GM23338 (cell line): ENCODE results near the gene COMMD3. TPM values are rescaled to one million over a fixed set of nuclear protein-coding genes. Genes with fewer than 3 reads are reported as not detected.

Source experiments
- ATAC-seq: fragments of 200-7000 bp; cut with Tn5 transposase; 3 replicates; pipeline ENCODE4 v1.9.1; 2020
- DNase-seq: peaks from one replicate; pipeline ENCODE4 v3.0.0-alpha.2; 2015; ENCODE audit warnings: low spot score
- H2AFZ ChIP-seq: fragments of 200-600 bp; sonication (generic); 2 replicates; pipeline ENCODE4 v1.8.0; 2016; ENCODE audit warnings: antibody characterized with exemption, mild to moderate bottlenecking, moderate library complexity
- H3F3A ChIP-seq: fragments of 200-600 bp; sonication (generic); replicated peaks from 2 replicates; pipeline ENCODE4 v1.8.0; 2017; ENCODE audit warnings: antibody characterized with exemption, mixed run types, low read depth
- H3K27ac ChIP-seq: fragments of 200-600 bp; sonication (generic); 2 replicates; pipeline ENCODE4 v1.6.1; 2016; ENCODE audit warnings: low read depth
- H3K27me3 ChIP-seq: fragments of 200-600 bp; sonication (generic); 2 replicates; pipeline ENCODE4 v1.8.0; 2016; ENCODE audit warnings: mild to moderate bottlenecking, mixed run types, moderate library complexity; ENCODE audit not compliant: insufficient read depth
- H3K36me3 ChIP-seq: fragments of 200-600 bp; sonication (generic); 2 replicates; pipeline ENCODE4 v1.8.0; 2016; ENCODE audit warnings: mild to moderate bottlenecking; ENCODE audit not compliant: insufficient read depth
- H3K4me1 ChIP-seq: fragments of 200-600 bp; sonication (generic); 2 replicates; pipeline ENCODE4 v1.8.0; 2016; ENCODE audit warnings: mild to moderate bottlenecking, moderate library complexity; ENCODE audit not compliant: insufficient read depth
- H3K4me2 ChIP-seq: fragments of 200-600 bp; sonication (generic); 2 replicates; pipeline ENCODE4 v1.7.1; 2017; ENCODE audit warnings: mixed run types
- H3K4me3 ChIP-seq: fragments of 200-600 bp; sonication (generic); 2 replicates; pipeline ENCODE4 v1.6.1; 2016; ENCODE audit warnings: mixed run types
- H3K79me2 ChIP-seq: fragments of 200-600 bp; sonication (generic); replicated peaks from 2 replicates; pipeline ENCODE4 v1.8.0; 2017; ENCODE audit warnings: mild to moderate bottlenecking; ENCODE audit not compliant: insufficient read depth
- H3K9me2 ChIP-seq: fragments of 200-600 bp; sonication (generic); 2 replicates; pipeline ENCODE4 v1.8.0; 2017; ENCODE audit not compliant: insufficient read depth
- H4K20me1 ChIP-seq: fragments of 200-600 bp; sonication (generic); replicated peaks from 2 replicates; pipeline ENCODE4 v1.8.0; 2017; ENCODE audit warnings: mild to moderate bottlenecking; ENCODE audit not compliant: insufficient read depth
- H3K27ac Mint-ChIP-seq: 2 replicates; pipeline ENCODE4 v1.8.0; 2020; ENCODE audit warnings: inconsistent platforms, mild to moderate bottlenecking, moderate library complexity, mixed read lengths
- H3K27me3 Mint-ChIP-seq: 3 replicates; pipeline ENCODE4 v1.8.0; 2022; ENCODE audit warnings: low read depth, mild to moderate bottlenecking, moderate library complexity, mixed read lengths, inconsistent platforms; ENCODE audit not compliant: insufficient read depth, poor library complexity
- H3K36me3 Mint-ChIP-seq: 3 replicates; pipeline ENCODE4 v1.8.0; 2021; ENCODE audit warnings: low read depth, mild to moderate bottlenecking, inconsistent platforms, moderate library complexity, mixed read lengths
- H3K4me1 Mint-ChIP-seq: 3 replicates; pipeline ENCODE4 v1.8.0; 2020; ENCODE audit warnings: mild to moderate bottlenecking, inconsistent platforms, mixed read lengths
- H3K4me3 Mint-ChIP-seq: 3 replicates; pipeline ENCODE4 v1.8.0; 2021; ENCODE audit warnings: moderate library complexity, mild to moderate bottlenecking, inconsistent platforms, mixed read lengths
- H3K9me3 Mint-ChIP-seq: 3 replicates; pipeline ENCODE4 v1.8.0; 2020; ENCODE audit warnings: moderate library complexity, mild to moderate bottlenecking, inconsistent platforms, mixed read lengths
- CTCF ChIP-seq, 2 experiments: fragments of 200-600 bp in 1 of 2; sonication (generic) in 1 of 2; conservative IDR thresholded peaks; 2 replicates each; pipeline versions ENCODE4 v1.5.1 to v1.6.1; 2016 to 2017; ENCODE audit warnings: antibody characterized with exemption in 2 of 2, low read depth in 2 of 2, mild to moderate bottlenecking in 2 of 2, moderate library complexity in 1 of 2
- EZH2 ChIP-seq: fragments of 200-600 bp; sonication (generic); IDR thresholded peaks from one replicate; pipeline ENCODE4 v1.8.0; 2017; ENCODE audit warnings: antibody characterized with exemption, mild to moderate bottlenecking, low read depth; ENCODE audit not compliant: unreplicated experiment
- JUNB ChIP-seq: IDR thresholded peaks from one replicate; pipeline ENCODE4 v1.6.1; 2016; ENCODE audit warnings: antibody characterized with exemption; ENCODE audit not compliant: unreplicated experiment
- NANOG ChIP-seq: IDR thresholded peaks from 2 replicates; pipeline ENCODE4 v1.6.1; 2016; ENCODE audit warnings: antibody characterized with exemption, borderline replicate concordance
- POLR2AphosphoS5 ChIP-seq: IDR thresholded peaks from 2 replicates; pipeline ENCODE4 v1.6.1; 2016; ENCODE audit warnings: antibody characterized with exemption, low read depth
- STAT1 ChIP-seq: IDR thresholded peaks from one replicate; pipeline ENCODE4 v1.6.1; 2016; ENCODE audit warnings: antibody characterized with exemption; ENCODE audit not compliant: unreplicated experiment
- ZNF114 ChIP-seq: fragments of 250-450 bp; sonication (Bioruptor Pico); IDR thresholded peaks from 2 replicates; pipeline ENCODE4 v1.5.0; 2020; ENCODE audit warnings: mild to moderate bottlenecking, moderate library complexity
- polyA plus RNA-seq: library from polyadenylated mRNA; unstranded; fragments of >200 nt; fragmentation: Nextera tagmentation; extraction: Ambion mirVana; gene quantifications from 2 replicates; pipeline ENCODE4 v1.2.1, GENCODE V29; 2016
- total RNA-seq: library from RNA; depleted of rRNA; stranded (reverse); fragments of >200 nt; shearing (Covaris generic); gene quantifications from 2 replicates; pipeline ENCODE4 v1.2.3, GENCODE V29; 2014
- TF ChIP-seq, protein P1 (sequence below): IDR thresholded peaks from one replicate; pipeline ENCODE4 v1.6.1; 2018; ENCODE audit warnings: antibody characterized with exemption; ENCODE audit not compliant: unreplicated experiment

COMMD3 gene
- total and polyA plus RNA-seq, 2 experiments from 2014 or later: 1.1 to 5.2 TPM

DNA sequence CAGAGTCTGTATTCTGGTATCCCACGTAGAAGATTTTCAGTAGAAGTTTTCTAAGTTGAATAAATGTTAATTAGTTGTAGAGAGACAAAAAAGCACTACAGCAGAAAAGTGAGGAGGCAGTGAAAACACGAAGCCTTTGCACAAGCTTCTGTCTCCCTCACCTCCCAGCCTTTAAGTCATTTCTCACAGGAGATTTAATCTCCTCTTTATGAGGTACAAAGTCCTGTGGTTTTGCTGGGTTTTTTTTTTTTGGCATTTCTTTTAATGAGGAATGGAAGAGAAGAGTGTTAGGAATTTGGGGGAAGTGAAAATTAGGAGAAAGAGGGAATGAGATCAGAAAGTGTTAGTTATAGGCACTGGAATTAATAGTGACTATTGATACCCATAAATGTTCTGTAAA lies 50.6 kb downstream of the COMMD3 start:
- no peaks in the 10 kb centered on the region for H3K9me2 ChIP-seq
- H4K20me1 ChIP-seq: no peaks in the 10 kb centered on the region
- no peaks in the 10 kb centered on the region for H3K79me2 ChIP-seq
- 0 out of 2 replicates have a peak overlapping the region, but pooled peaks have one; percentile 3 for H2AFZ ChIP-seq
- H3K4me1 ChIP-seq: no peaks in the 10 kb centered on the region
- Mint-ChIP-seq H3K4me3 (no peak overlapping the region), H3K4me1 (no peaks in the 10 kb centered on the region), H3K27ac (no peak overlapping the region), H3K27me3 (no peaks in the 10 kb centered on the region), H3K9me3 (no peaks in the 10 kb centered on the region), H3K36me3 (no peaks in the 10 kb centered on the region)
- H3F3A ChIP-seq: no peaks in the 10 kb centered on the region
- no peak for ATAC-seq
- no peak for DNase-seq
- TF ChIP-seq JUNB (no peak), NANOG (no peak), CTCF (conservative IDR thresholded peaks at IDR 0.05; ENCODE audit: low read depth in 2 of 2) (no peak), ZNF114 (CRISPR knock-in tag) (no peak)
- TF ChIP-seq, protein P1, sequence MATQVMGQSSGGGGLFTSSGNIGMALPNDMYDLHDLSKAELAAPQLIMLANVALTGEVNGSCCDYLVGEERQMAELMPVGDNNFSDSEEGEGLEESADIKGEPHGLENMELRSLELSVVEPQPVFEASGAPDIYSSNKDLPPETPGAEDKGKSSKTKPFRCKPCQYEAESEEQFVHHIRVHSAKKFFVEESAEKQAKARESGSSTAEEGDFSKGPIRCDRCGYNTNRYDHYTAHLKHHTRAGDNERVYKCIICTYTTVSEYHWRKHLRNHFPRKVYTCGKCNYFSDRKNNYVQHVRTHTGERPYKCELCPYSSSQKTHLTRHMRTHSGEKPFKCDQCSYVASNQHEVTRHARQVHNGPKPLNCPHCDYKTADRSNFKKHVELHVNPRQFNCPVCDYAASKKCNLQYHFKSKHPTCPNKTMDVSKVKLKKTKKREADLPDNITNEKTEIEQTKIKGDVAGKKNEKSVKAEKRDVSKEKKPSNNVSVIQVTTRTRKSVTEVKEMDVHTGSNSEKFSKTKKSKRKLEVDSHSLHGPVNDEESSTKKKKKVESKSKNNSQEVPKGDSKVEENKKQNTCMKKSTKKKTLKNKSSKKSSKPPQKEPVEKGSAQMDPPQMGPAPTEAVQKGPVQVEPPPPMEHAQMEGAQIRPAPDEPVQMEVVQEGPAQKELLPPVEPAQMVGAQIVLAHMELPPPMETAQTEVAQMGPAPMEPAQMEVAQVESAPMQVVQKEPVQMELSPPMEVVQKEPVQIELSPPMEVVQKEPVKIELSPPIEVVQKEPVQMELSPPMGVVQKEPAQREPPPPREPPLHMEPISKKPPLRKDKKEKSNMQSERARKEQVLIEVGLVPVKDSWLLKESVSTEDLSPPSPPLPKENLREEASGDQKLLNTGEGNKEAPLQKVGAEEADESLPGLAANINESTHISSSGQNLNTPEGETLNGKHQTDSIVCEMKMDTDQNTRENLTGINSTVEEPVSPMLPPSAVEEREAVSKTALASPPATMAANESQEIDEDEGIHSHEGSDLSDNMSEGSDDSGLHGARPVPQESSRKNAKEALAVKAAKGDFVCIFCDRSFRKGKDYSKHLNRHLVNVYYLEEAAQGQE: no peak
- no peaks in the 10 kb centered on the region for H3K36me3 ChIP-seq
- no peak overlapping the region for H3K4me2 ChIP-seq
- H3K27ac ChIP-seq: no peak overlapping the region
- no peaks in the 10 kb centered on the region for H3K27me3 ChIP-seq
- H3K4me3 ChIP-seq: no peak overlapping the region

DNA sequence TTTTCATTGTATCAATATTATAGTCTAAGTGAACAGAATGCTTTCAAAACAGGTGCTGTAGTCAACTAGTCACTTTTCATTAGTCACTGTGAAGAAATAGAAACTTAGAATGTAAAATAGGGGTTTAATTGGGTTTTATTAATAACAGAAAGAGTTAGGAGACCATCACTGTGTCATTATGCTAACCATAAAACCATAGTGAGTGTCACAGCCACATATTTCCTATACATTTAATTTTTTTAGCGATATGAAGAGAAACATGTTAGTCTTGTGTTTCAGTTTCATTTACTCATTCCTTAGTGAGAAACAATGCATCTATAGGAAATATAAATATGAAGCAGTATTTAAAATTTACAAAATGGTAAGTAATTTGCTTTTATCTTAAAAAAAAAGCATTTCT lies 51.3 kb downstream of the COMMD3 start:
- DNase-seq (no peak), ATAC-seq (no peak)
- no peak overlapping the region for H3K27ac ChIP-seq
- Mint-ChIP-seq H3K27me3 (no peaks in the 10 kb centered on the region), H3K4me1 (no peaks in the 10 kb centered on the region), H3K9me3 (no peaks in the 10 kb centered on the region), H3K4me3 (no peak overlapping the region), H3K27ac (no peak overlapping the region), H3K36me3 (no peaks in the 10 kb centered on the region)
- no peaks in the 10 kb centered on the region for H3K4me1 ChIP-seq
- no peaks in the 10 kb centered on the region for H3K36me3 ChIP-seq
- no peaks in the 10 kb centered on the region for H3F3A ChIP-seq
- H4K20me1 ChIP-seq: no peaks in the 10 kb centered on the region
- H3K4me3 ChIP-seq: no peak overlapping the region
- no peaks in the 10 kb centered on the region for H3K27me3 ChIP-seq
- no peak overlapping the region for H3K4me2 ChIP-seq
- no peaks in the 10 kb centered on the region for H3K9me2 ChIP-seq
- H3K79me2 ChIP-seq: no peaks in the 10 kb centered on the region
- H2AFZ ChIP-seq: no peak overlapping the region
- no peak for TF ChIP-seq POLR2AphosphoS5
- no peak for TF ChIP-seq CTCF (conservative IDR thresholded peaks at IDR 0.05; ENCODE audit: low read depth in 2 of 2)
- no peak for TF ChIP-seq EZH2
- no peak for TF ChIP-seq ZNF114 (CRISPR knock-in tag)
- TF ChIP-seq JUNB: no peak
- TF ChIP-seq NANOG: no peak
- TF ChIP-seq STAT1: no peak
- TF ChIP-seq, protein P1: no peak
